MM.1S (cell line): ENCODE data around the gene DMPK.

ENCODE experiments used
- DNase-seq: peaks from one replicate; pipeline ENCODE4 v3.0.0-alpha.2; 2015
- H2AFZ ChIP-seq: fragments of 300-600 bp; sonication (generic); 2 replicates; pipeline ENCODE4 v1.6.0; 2016; ENCODE audit warnings: antibody characterized with exemption, low read length
- H3F3A ChIP-seq: fragments of 300-600 bp; sonication (generic); 2 replicates; pipeline ENCODE4 v1.6.1; 2016; ENCODE audit warnings: mild to moderate bottlenecking, antibody characterized with exemption, low read length, moderate library complexity, mixed read lengths; ENCODE audit not compliant: insufficient read depth
- H3K27ac ChIP-seq: fragments of 300-600 bp; sonication (generic); 2 replicates; pipeline ENCODE4 v1.5.1; 2016; ENCODE audit warnings: mild to moderate bottlenecking, low read length
- H3K27me3 ChIP-seq: fragments of 300-600 bp; sonication (generic); replicated peaks from 2 replicates; pipeline ENCODE4 v1.6.0; 2016; ENCODE audit warnings: low read length; ENCODE audit not compliant: insufficient read depth
- H3K36me3 ChIP-seq: fragments of 300-600 bp; sonication (generic); replicated peaks from 2 replicates; pipeline ENCODE4 v1.6.1; 2016; ENCODE audit warnings: mild to moderate bottlenecking, low read length, mixed read lengths; ENCODE audit not compliant: insufficient read depth
- H3K4me1 ChIP-seq: fragments of 300-600 bp; sonication (generic); 2 replicates; pipeline ENCODE4 v1.6.1; 2016; ENCODE audit warnings: low read length, mixed read lengths
- H3K4me2 ChIP-seq: fragments of 300-600 bp; sonication (generic); 2 replicates; pipeline ENCODE4 v1.6.0; 2016; ENCODE audit warnings: low read depth, low read length
- H3K4me3 ChIP-seq: fragments of 300-600 bp; sonication (generic); 2 replicates; pipeline ENCODE4 v1.5.1; 2016; ENCODE audit warnings: low read length, mixed read lengths
- H3K79me2 ChIP-seq: fragments of 300-600 bp; sonication (generic); 2 replicates; pipeline ENCODE4 v1.6.1; 2016; ENCODE audit warnings: mixed run types, low read length, mixed read lengths
- H3K9ac ChIP-seq: fragments of 300-600 bp; sonication (generic); 2 replicates; pipeline ENCODE4 v1.6.1; 2016; ENCODE audit warnings: low read length, mixed read lengths
- H3K9me2 ChIP-seq: fragments of 300-600 bp; sonication (generic); replicated peaks from 2 replicates; pipeline ENCODE4 v1.6.1; 2016; ENCODE audit warnings: mild to moderate bottlenecking, low read length, mixed read lengths; ENCODE audit not compliant: insufficient read depth
- H3K9me3 ChIP-seq: fragments of 300-600 bp; sonication (generic); replicated peaks from 2 replicates; pipeline ENCODE4 v1.6.1; 2016; ENCODE audit warnings: mild to moderate bottlenecking, low read length, mixed read lengths; ENCODE audit not compliant: insufficient read depth
- H4K20me1 ChIP-seq: fragments of 300-600 bp; sonication (generic); 2 replicates; pipeline ENCODE4 v1.6.1; 2016; ENCODE audit warnings: mild to moderate bottlenecking, low read length, moderate library complexity, mixed read lengths; ENCODE audit not compliant: insufficient read depth
- EZH2 ChIP-seq: fragments of 300-600 bp; sonication (generic); optimal IDR thresholded peaks from 2 replicates; pipeline ENCODE3; 2017; ENCODE audit warnings: low read depth, mild to moderate bottlenecking, antibody characterized with exemption, low read length, mixed read lengths
- EZH2phosphoT487 ChIP-seq: fragments of 300-600 bp; sonication (generic); IDR thresholded peaks from 2 replicates; pipeline ENCODE4 v1.6.1; 2018; ENCODE audit warnings: antibody characterized with exemption, low read length
- TF ChIP-seq, protein P1 (sequence below): fragments of 300-600 bp; sonication (generic); IDR thresholded peaks from 2 replicates; pipeline ENCODE4 v1.5.1; 2016; ENCODE audit warnings: antibody characterized with exemption, low read length, mixed read lengths

The DMPK gene

DNA sequence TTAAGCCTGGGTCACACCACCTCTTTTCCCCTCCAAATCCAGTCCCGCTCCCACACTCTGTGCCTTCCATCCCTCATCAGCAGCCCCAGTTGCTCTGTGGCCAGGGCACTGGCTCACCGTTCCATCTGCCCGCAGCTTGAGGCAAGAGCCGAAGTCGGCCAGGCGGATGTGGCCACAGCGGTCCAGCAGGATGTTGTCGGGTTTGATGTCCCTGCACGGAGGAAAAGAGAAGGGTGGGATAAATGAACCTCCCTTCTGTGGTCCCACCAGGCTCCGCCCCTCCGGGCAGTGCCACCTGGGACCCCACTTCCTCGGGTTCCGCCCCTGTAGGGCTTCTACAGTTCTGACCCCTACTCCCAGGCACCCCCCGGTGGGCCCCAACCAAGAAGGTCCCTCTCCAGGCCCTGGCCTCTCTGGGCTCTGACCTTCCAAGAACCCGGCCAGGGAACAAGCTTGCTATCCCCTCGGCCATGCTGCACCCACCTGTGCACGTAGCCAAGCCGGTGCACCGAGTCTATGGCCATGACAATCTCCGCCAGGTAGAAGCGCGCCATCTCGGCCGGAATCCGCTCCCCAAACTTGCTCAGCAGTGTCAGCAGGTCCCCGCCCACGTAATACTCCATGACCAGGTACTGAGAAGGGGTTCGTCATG is 4.2 kb downstream of the DMPK start:
- no peak overlapping the region for H3K27ac ChIP-seq
- TF ChIP-seq EZH2phosphoT487 (no peak), EZH2 (no peak)
- TF ChIP-seq, protein P1, sequence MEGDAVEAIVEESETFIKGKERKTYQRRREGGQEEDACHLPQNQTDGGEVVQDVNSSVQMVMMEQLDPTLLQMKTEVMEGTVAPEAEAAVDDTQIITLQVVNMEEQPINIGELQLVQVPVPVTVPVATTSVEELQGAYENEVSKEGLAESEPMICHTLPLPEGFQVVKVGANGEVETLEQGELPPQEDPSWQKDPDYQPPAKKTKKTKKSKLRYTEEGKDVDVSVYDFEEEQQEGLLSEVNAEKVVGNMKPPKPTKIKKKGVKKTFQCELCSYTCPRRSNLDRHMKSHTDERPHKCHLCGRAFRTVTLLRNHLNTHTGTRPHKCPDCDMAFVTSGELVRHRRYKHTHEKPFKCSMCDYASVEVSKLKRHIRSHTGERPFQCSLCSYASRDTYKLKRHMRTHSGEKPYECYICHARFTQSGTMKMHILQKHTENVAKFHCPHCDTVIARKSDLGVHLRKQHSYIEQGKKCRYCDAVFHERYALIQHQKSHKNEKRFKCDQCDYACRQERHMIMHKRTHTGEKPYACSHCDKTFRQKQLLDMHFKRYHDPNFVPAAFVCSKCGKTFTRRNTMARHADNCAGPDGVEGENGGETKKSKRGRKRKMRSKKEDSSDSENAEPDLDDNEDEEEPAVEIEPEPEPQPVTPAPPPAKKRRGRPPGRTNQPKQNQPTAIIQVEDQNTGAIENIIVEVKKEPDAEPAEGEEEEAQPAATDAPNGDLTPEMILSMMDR = no peak
- H3K9me2 ChIP-seq = no peaks in the 10 kb centered on the region
- no peaks in the 10 kb centered on the region for H3K79me2 ChIP-seq
- no peaks in the 10 kb centered on the region for H3K27me3 ChIP-seq
- H3K4me3 ChIP-seq = no peak overlapping the region
- no peaks in the 10 kb centered on the region for H4K20me1 ChIP-seq
- peaks cover 6% of the 10 kb centered on the region; the same call in 1 of the 2 replicates for H3F3A ChIP-seq
- no peaks in the 10 kb centered on the region for H3K36me3 ChIP-seq
- no peaks in the 10 kb centered on the region for H3K9me3 ChIP-seq
- no peak overlapping the region for H3K4me2 ChIP-seq
- 0 out of 2 replicates have a peak, but pooled peaks cover 6% of the 10 kb centered on the region for H3K4me1 ChIP-seq
- no peak overlapping the region for H3K9ac ChIP-seq
- DNase-seq = no peak
- H2AFZ ChIP-seq = no peak overlapping the region

DNA sequence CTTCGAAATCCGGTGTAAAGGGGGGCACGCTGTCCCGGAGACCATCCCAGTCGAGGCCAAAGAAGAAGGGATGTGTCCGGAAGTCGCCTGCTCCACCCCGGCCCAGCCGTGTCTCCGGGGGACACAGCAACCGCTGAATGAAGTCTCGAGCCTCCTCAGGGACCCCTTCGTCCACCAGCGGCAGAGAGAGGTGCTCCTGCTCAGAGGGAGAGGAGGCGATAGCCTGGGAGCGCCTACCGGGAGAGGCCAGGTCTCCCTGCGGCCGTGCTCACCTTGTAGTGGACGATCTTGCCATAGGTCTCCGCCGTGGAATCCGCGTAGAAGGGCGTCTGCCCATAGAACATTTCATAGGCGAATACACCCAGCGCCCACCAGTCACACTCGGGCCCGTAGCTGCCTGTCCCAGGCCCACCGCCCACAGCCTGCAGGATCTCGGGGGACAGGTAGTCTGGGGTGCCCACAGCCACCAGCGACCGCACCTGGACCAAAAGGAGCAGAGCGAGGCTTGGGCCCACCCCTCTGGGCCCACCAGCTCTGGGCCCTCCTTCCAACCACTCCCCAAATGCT is 4.8 kb downstream of the DMPK start:
- Histone ChIP-seq H2AFZ (no peak overlapping the region), H3F3A (peaks cover 6% of the 10 kb centered on the region), H3K79me2 (no peaks in the 10 kb centered on the region), H3K9me2 (no peaks in the 10 kb centered on the region), H3K36me3 (no peaks in the 10 kb centered on the region), H3K27ac (no peak overlapping the region), H3K4me2 (no peak overlapping the region), H3K27me3 (no peaks in the 10 kb centered on the region), H3K4me3 (no peak overlapping the region), H4K20me1 (no peaks in the 10 kb centered on the region), H3K4me1 (0 out of 2 replicates have a peak, but pooled peaks cover 6% of the 10 kb centered on the region), H3K9ac (no peak overlapping the region), H3K9me3 (no peaks in the 10 kb centered on the region)
- no peak for DNase-seq
- no peak for TF ChIP-seq EZH2phosphoT487
- TF ChIP-seq, protein P1 = no peak
- TF ChIP-seq EZH2 = no peak

DNA sequence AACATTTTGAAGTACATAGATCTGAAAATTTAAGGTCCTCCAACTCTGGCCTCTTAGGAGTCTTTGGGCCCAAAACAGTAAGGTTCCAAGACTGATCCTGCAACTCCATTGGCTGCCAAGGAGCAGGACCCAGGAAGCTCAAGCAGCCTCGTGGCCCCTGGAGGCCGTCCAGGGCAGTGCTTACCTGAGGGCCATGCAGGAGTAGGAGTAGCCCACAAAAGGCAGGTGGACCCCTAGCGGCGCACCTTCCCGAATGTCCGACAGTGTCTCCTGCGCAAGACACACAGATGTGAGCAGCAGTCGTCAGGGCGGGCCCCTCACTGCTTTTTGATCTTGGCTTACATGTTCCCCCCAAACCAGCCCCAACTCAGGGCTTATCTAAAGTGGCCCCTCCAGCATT is 7.5 kb downstream of the DMPK start:
- Histone ChIP-seq H3K36me3 (no peaks in the 10 kb centered on the region), H3K9me3 (no peaks in the 10 kb centered on the region), H3K27ac (no peak overlapping the region), H3K9ac (no peak overlapping the region), H3K9me2 (no peaks in the 10 kb centered on the region), H4K20me1 (no peaks in the 10 kb centered on the region), H3K79me2 (no peaks in the 10 kb centered on the region), H3K4me1 (peaks cover 7% of the 10 kb centered on the region), H3K4me3 (no peak overlapping the region), H3F3A (peaks cover 11% of the 10 kb centered on the region), H3K27me3 (no peaks in the 10 kb centered on the region), H3K4me2 (no peak overlapping the region), H2AFZ (no peak overlapping the region)
- DNase-seq = no peak
- TF ChIP-seq EZH2phosphoT487 = no peak
- no peak for TF ChIP-seq EZH2
- TF ChIP-seq, protein P1 = no peak
